Measurements from ENCODE around the gene PPP1R13L. TPM values are rescaled to one million over a fixed set of nuclear protein-coding genes. Genes with fewer than 3 reads are reported as not detected.

Gene PPP1R13L
- total RNA-seq, 2 donors from 2014 or later, result 17.9 to 26.4 TPM

DNA sequence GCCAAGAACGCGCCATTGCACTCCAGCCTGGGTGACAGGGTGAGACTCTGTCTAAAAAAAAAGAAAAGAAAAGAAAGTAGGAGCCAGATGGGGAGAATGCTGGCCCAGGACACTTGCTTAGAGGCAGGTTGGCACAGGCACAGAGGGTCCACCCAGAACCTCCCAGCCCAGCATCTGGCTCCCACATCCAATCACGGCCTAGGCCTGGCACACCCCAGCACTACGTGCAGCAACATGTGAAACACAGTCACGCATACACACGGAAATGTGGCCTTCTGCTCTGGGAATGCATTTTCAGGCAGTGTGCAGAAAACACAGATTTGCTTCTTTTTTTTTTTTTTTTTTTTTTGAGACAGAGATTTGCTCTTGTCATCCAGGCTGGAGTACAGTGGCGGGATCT lies 42.1 kb upstream of the PPP1R13L start:
- no peak for DNase-seq
- no peaks in the 10 kb centered on the region for H3K36me3 ChIP-seq (ENCODE audit: control insufficient read depth, insufficient read depth, low read length)
- H3K4me1 Mint-ChIP-seq, result peaks cover 13% of the 10 kb centered on the region
- peaks cover 2% of the 10 kb centered on the region for H3K4me1 ChIP-seq (ENCODE audit: control insufficient read depth, insufficient read depth, low read length)
- no peak overlapping the region for H3K4me3 Mint-ChIP-seq
- no peak overlapping the region for H3K27ac Mint-ChIP-seq
- no peak overlapping the region for H3K4me3 ChIP-seq (ENCODE audit: low read length)
- H3K9me3 Mint-ChIP-seq, result no peaks in the 10 kb centered on the region
- no peak overlapping the region for H3K9ac ChIP-seq (ENCODE audit: extremely low read depth, low read length, poor library complexity, severe bottlenecking)
- H3K9me3 ChIP-seq (ENCODE audit: control insufficient read depth, low read length), result no peaks in the 10 kb centered on the region
- WGBS, 2 experiments (ENCODE audit: insufficient coverage in 1 of 2, insufficient read length in 1 of 2), result 90 to 94% methylated on average over 5 to 7 of the region's 7 CpGs
- H3K27me3 ChIP-seq (ENCODE audit: control insufficient read depth, insufficient read depth, low read length, poor library complexity, severe bottlenecking), result peaks cover 9% of the 10 kb centered on the region
- H3K27ac ChIP-seq (ENCODE audit: low read depth, low read length), result no peak overlapping the region
- no peaks in the 10 kb centered on the region for H3K36me3 Mint-ChIP-seq (ENCODE audit: low read depth)
- TF ChIP-seq, protein P1, sequence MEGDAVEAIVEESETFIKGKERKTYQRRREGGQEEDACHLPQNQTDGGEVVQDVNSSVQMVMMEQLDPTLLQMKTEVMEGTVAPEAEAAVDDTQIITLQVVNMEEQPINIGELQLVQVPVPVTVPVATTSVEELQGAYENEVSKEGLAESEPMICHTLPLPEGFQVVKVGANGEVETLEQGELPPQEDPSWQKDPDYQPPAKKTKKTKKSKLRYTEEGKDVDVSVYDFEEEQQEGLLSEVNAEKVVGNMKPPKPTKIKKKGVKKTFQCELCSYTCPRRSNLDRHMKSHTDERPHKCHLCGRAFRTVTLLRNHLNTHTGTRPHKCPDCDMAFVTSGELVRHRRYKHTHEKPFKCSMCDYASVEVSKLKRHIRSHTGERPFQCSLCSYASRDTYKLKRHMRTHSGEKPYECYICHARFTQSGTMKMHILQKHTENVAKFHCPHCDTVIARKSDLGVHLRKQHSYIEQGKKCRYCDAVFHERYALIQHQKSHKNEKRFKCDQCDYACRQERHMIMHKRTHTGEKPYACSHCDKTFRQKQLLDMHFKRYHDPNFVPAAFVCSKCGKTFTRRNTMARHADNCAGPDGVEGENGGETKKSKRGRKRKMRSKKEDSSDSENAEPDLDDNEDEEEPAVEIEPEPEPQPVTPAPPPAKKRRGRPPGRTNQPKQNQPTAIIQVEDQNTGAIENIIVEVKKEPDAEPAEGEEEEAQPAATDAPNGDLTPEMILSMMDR (conservative IDR thresholded peaks at IDR 0.05), result no peak
- peaks cover 18% of the 10 kb centered on the region for H3K27me3 Mint-ChIP-seq (ENCODE audit: insufficient read depth)

DNA sequence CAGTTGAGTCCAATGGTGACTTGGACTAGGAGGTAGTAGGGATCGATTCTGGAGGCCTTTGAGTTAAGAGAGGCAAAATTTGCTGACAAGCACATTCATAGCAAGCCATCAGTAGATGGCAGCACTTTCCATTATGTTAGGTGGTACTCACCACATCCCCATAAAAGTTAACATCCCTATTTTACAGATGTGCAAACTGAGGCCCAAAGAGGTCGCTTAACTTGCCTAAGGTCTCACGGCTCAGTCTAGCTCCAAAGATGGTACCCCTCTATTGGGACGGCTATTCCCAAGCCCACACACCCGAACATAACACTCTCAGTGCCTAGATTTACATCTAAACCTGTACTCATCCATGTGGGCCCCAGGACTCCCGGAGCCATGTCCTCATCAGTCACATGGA lies 41.4 kb upstream of the PPP1R13L start:
- H3K4me1 Mint-ChIP-seq, result peaks cover 13% of the 10 kb centered on the region
- H3K4me1 ChIP-seq (ENCODE audit: control insufficient read depth, insufficient read depth, low read length), result peaks cover 2% of the 10 kb centered on the region
- H3K9me3 Mint-ChIP-seq, result no peaks in the 10 kb centered on the region
- WGBS, 2 experiments (ENCODE audit: insufficient coverage in 1 of 2, insufficient read length in 1 of 2), result 85 to 91% methylated on average over 6 of the region's 6 CpGs
- no peak overlapping the region for H3K4me3 ChIP-seq (ENCODE audit: low read length)
- DNase-seq, result no peak
- no peaks in the 10 kb centered on the region for H3K36me3 ChIP-seq (ENCODE audit: control insufficient read depth, insufficient read depth, low read length)
- TF ChIP-seq, protein P1 (conservative IDR thresholded peaks at IDR 0.05), result peak; percentile 62
- H3K4me3 Mint-ChIP-seq, result no peak overlapping the region
- no peaks in the 10 kb centered on the region for H3K9me3 ChIP-seq (ENCODE audit: control insufficient read depth, low read length)
- H3K9ac ChIP-seq (ENCODE audit: extremely low read depth, low read length, poor library complexity, severe bottlenecking), result no peak overlapping the region
- H3K27ac Mint-ChIP-seq, result peak overlapping the region; percentile 48
- H3K27ac ChIP-seq (ENCODE audit: low read depth, low read length), result no peak overlapping the region
- no peaks in the 10 kb centered on the region for H3K36me3 Mint-ChIP-seq (ENCODE audit: low read depth)
- H3K27me3 ChIP-seq (ENCODE audit: control insufficient read depth, insufficient read depth, low read length, poor library complexity, severe bottlenecking), result peaks cover 2% of the 10 kb centered on the region
- peaks cover 11% of the 10 kb centered on the region for H3K27me3 Mint-ChIP-seq (ENCODE audit: insufficient read depth)

DNA sequence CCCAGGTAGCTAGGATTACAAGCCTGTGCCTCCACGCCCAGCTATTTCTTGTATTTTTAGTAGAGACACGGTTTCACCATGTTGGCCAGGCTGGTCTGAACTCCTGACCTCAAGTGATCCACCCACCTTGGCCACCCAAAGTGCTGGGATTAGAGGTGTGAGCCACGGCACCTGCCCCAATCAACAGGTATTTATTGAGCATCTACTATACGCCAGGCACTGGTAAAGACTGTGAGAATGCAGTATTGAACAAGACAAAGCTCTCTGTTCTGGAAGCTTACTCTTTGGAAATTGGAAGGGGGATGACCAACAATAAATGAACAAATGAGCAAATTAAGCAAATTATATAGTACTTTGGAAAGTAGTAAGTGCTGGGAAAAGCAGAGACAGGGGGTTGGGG lies 40.3 kb upstream of the PPP1R13L start:
- H3K36me3 ChIP-seq (ENCODE audit: control insufficient read depth, insufficient read depth, low read length), result no peaks in the 10 kb centered on the region
- H3K4me3 Mint-ChIP-seq, result no peak overlapping the region
- H3K27me3 Mint-ChIP-seq (ENCODE audit: insufficient read depth), result peaks cover 8% of the 10 kb centered on the region
- no peaks in the 10 kb centered on the region for H3K27me3 ChIP-seq (ENCODE audit: control insufficient read depth, insufficient read depth, low read length, poor library complexity, severe bottlenecking)
- H3K4me3 ChIP-seq (ENCODE audit: low read length), result no peak overlapping the region
- no peaks in the 10 kb centered on the region for H3K9me3 ChIP-seq (ENCODE audit: control insufficient read depth, low read length)
- peaks cover 14% of the 10 kb centered on the region for H3K4me1 Mint-ChIP-seq
- H3K36me3 Mint-ChIP-seq (ENCODE audit: low read depth), result no peaks in the 10 kb centered on the region
- no peak overlapping the region for H3K27ac ChIP-seq (ENCODE audit: low read depth, low read length)
- WGBS, 2 experiments (ENCODE audit: insufficient coverage in 1 of 2, insufficient read length in 1 of 2), result 90 to 97% methylated on average over 3 to 4 of the region's 4 CpGs
- peak overlapping the region; percentile 89 for H3K27ac Mint-ChIP-seq
- H3K9me3 Mint-ChIP-seq, result no peaks in the 10 kb centered on the region
- peaks cover 2% of the 10 kb centered on the region for H3K4me1 ChIP-seq (ENCODE audit: control insufficient read depth, insufficient read depth, low read length)
- no peak overlapping the region for H3K9ac ChIP-seq (ENCODE audit: extremely low read depth, low read length, poor library complexity, severe bottlenecking)
- TF ChIP-seq, protein P1 (conservative IDR thresholded peaks at IDR 0.05), result no peak
- DNase-seq, result no peak
